ENCODE data around the gene ATXN7. TPM values are rescaled to one million over a fixed set of nuclear protein-coding genes. Genes with fewer than 3 reads are reported as not detected.

The ATXN7 gene
- total RNA-seq, 1 experiment from 2014 or later: 27.5 TPM

DNA sequence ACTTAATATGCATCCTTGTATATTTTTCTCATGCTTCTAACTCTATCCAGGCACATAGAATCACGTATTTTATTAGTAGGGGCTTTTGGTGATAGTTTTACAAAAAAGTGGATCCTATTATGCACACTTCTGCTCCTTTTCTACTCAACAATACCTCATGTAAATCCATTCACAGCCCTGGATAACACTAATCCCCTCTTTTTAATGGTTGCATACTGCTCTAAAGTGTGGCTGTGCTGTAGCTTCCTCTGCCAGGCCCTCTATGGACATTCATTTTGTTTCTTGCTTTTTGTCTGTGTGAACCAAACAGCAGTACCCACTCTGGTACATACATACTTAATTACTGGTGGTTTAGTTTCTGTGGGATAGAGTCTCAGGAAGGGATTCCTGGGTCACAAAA, 99.8 kb downstream of the ATXN7 start:
- H3K4me3 ChIP-seq (replicated peaks in 1 of 2; ENCODE audit: low read depth in 1 of 2, low read length in 2 of 2): no peak overlapping the region
- H3K4me2 ChIP-seq (ENCODE audit: low read length): no peak overlapping the region
- H3K9me3 ChIP-seq (ENCODE audit: control insufficient read depth in 1 of 2, insufficient read depth in 1 of 2, low read depth in 1 of 2, low read length in 2 of 2): no peaks in the 10 kb centered on the region
- peaks cover 47% of the 10 kb centered on the region for H3K79me2 ChIP-seq (ENCODE audit: insufficient read depth, low read length)
- no peak overlapping the region for H3K9ac ChIP-seq (ENCODE audit: low read length)
- H3K27me3 ChIP-seq (ENCODE audit: insufficient read depth, low read length): no peaks in the 10 kb centered on the region
- no peak overlapping the region for H2AFZ ChIP-seq (ENCODE audit: low read depth, low read length, poor library complexity, severe bottlenecking)
- H3K9me2 ChIP-seq (ENCODE audit: insufficient read depth): no peaks in the 10 kb centered on the region
- no peak for DNase-seq (ENCODE audit: low read depth, low spot score)
- TF ChIP-seq ELF1 (IDR thresholded peaks at IDR 0.05; ENCODE audit: borderline replicate concordance, low read depth): no peak
- TF ChIP-seq FOSL1 (IDR thresholded peaks at IDR 0.05; ENCODE audit: low read depth): no peak
- TF ChIP-seq, protein P1, sequence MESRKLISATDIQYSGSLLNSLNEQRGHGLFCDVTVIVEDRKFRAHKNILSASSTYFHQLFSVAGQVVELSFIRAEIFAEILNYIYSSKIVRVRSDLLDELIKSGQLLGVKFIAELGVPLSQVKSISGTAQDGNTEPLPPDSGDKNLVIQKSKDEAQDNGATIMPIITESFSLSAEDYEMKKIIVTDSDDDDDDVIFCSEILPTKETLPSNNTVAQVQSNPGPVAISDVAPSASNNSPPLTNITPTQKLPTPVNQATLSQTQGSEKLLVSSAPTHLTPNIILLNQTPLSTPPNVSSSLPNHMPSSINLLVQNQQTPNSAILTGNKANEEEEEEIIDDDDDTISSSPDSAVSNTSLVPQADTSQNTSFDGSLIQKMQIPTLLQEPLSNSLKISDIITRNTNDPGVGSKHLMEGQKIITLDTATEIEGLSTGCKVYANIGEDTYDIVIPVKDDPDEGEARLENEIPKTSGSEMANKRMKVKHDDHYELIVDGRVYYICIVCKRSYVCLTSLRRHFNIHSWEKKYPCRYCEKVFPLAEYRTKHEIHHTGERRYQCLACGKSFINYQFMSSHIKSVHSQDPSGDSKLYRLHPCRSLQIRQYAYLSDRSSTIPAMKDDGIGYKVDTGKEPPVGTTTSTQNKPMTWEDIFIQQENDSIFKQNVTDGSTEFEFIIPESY (IDR thresholded peaks at IDR 0.05; ENCODE audit: extremely low read depth, insufficient replicate concordance, low read length): no peak
- TF ChIP-seq, protein P2, sequence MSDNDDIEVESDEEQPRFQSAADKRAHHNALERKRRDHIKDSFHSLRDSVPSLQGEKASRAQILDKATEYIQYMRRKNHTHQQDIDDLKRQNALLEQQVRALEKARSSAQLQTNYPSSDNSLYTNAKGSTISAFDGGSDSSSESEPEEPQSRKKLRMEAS (IDR thresholded peaks at IDR 0.05): no peak
- no peak for TF ChIP-seq CBX3 (IDR thresholded peaks at IDR 0.05; ENCODE audit: low read depth)
- TF ChIP-seq ZNF274 (IDR thresholded peaks at IDR 0.05; ENCODE audit: low read depth, low read length): no peak
- no peak for TF ChIP-seq YY1 (IDR thresholded peaks at IDR 0.05; ENCODE audit: extremely low read depth, insufficient replicate concordance, low read depth, low read length)
- TF ChIP-seq CEBPB (IDR thresholded peaks at IDR 0.05; ENCODE audit: low read depth): no peak
- TF ChIP-seq RAD21 (IDR thresholded peaks at IDR 0.05; ENCODE audit: low read depth): no peak
- TF ChIP-seq JUND (IDR thresholded peaks at IDR 0.05): no peak
- TF ChIP-seq, protein P3, sequence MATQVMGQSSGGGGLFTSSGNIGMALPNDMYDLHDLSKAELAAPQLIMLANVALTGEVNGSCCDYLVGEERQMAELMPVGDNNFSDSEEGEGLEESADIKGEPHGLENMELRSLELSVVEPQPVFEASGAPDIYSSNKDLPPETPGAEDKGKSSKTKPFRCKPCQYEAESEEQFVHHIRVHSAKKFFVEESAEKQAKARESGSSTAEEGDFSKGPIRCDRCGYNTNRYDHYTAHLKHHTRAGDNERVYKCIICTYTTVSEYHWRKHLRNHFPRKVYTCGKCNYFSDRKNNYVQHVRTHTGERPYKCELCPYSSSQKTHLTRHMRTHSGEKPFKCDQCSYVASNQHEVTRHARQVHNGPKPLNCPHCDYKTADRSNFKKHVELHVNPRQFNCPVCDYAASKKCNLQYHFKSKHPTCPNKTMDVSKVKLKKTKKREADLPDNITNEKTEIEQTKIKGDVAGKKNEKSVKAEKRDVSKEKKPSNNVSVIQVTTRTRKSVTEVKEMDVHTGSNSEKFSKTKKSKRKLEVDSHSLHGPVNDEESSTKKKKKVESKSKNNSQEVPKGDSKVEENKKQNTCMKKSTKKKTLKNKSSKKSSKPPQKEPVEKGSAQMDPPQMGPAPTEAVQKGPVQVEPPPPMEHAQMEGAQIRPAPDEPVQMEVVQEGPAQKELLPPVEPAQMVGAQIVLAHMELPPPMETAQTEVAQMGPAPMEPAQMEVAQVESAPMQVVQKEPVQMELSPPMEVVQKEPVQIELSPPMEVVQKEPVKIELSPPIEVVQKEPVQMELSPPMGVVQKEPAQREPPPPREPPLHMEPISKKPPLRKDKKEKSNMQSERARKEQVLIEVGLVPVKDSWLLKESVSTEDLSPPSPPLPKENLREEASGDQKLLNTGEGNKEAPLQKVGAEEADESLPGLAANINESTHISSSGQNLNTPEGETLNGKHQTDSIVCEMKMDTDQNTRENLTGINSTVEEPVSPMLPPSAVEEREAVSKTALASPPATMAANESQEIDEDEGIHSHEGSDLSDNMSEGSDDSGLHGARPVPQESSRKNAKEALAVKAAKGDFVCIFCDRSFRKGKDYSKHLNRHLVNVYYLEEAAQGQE (IDR thresholded peaks at IDR 0.05; ENCODE audit: low read depth): no peak
- TF ChIP-seq SRF (IDR thresholded peaks at IDR 0.05; ENCODE audit: low read depth): no peak
- no peaks in the 10 kb centered on the region; a peak in 1 of 4 replicates for H3K36me3 ChIP-seq (ENCODE audit: control insufficient read depth in 1 of 2, insufficient read depth in 2 of 2, low read length in 2 of 2)
- peaks cover 0 to 12% of the 10 kb centered on the region in 2 experiments; a peak in 3 of 4 replicates for H3K4me1 ChIP-seq (ENCODE audit: control insufficient read depth in 1 of 2, insufficient read depth in 2 of 2, low read length in 2 of 2)
- no peak for ATAC-seq
- ChIA-PET CTCF (no interaction called here), POLR2A (no interaction called here), RAD21 (ENCODE audit: low non-redundant PET in 1 of 2, low total read pairs in 2 of 2, uncharacterized antibody in 2 of 2, unreplicated experiment in 2 of 2) (no interaction called here)
- BruUV-seq (replicated peaks): no TSS peak
- peaks cover 4% of the 10 kb centered on the region; the same call in 1 of the 2 replicates for H4K20me1 ChIP-seq (ENCODE audit: insufficient read depth)
- intact Hi-C loops (cut with micrococcal nuclease): no loop called here
- H3K27ac ChIP-seq (ENCODE audit: low read depth, low read length): no peak overlapping the region

All from HCT116 (cell line).